Transverse colon (tissue), 4 donors: ENCODE data around the gene MAPK1IP1L. TPM values are rescaled to one million over a fixed set of nuclear protein-coding genes. Genes with fewer than 3 reads are reported as not detected.

ENCODE experiments used
- DNase-seq: peaks from one replicate; pipeline ENCODE4 v3.0.0-alpha.2; 2019
- H3K27ac ChIP-seq, 4 donors: fragments of 200-600 bp; sonication (generic); 2 replicates each; pipeline ENCODE4 v1.5.1; 2016 to 2018; ENCODE audit warnings: inconsistent platforms in 4 of 4
- H3K27me3 ChIP-seq: fragments of 200-600 bp; sonication (generic); 2 replicates; pipeline ENCODE4 v1.5.1; 2017; ENCODE audit warnings: inconsistent platforms
- H3K36me3 ChIP-seq, 4 donors: fragments of 200-600 bp; sonication (generic); 2 replicates each; pipeline ENCODE4 v1.5.1; 2017 to 2019; ENCODE audit warnings: inconsistent platforms in 4 of 4
- H3K4me1 ChIP-seq, 4 donors: fragments of 200-600 bp; sonication (generic); 2 replicates each; pipeline ENCODE4 v1.5.1; 2017 to 2020; ENCODE audit warnings: inconsistent platforms in 4 of 4
- H3K4me3 ChIP-seq, 4 donors: fragments of 200-600 bp; sonication (generic); 1 replicate in 1 of 4; 2 replicates in 3 of 4; pipeline versions ENCODE4 v1.5.1 to v1.6.1; 2017 to 2019; ENCODE audit warnings: inconsistent platforms in 4 of 4
- H3K9me3 ChIP-seq, 2 donors: fragments of 200-600 bp; sonication (generic); 2 replicates each; pipeline ENCODE4 v1.5.1; 2017 to 2019; ENCODE audit warnings: inconsistent platforms in 2 of 2
- EP300 ChIP-seq: sonication (generic); formaldehyde crosslinking; IDR thresholded peaks from one replicate; pipeline ENCODE4 v1.6.1; 2017; ENCODE audit warnings: antibody characterized with exemption, low read depth
- POLR2A ChIP-seq: fragments of 450-650 bp; IDR thresholded peaks from one replicate; pipeline ENCODE4 v1.6.1; 2016; ENCODE audit warnings: antibody characterized with exemption, mild to moderate bottlenecking, moderate library complexity
- POLR2AphosphoS5 ChIP-seq, 3 donors: sonication (generic); formaldehyde crosslinking; IDR thresholded peaks; one replicate each; pipeline ENCODE4 v1.6.1; 2016; ENCODE audit warnings: antibody characterized with exemption in 3 of 3
- WGBS, 2 donors: methylation state at CpG; one replicate each; pipeline ENCODE4 v1.1.5; 2018; ENCODE audit warnings: low coverage in 1 of 2; 5-methylcytosine and 5-hydroxymethylcytosine counted together
- in situ Hi-C, 4 donors: fragments of 200-750 bp; cut with MboI; loops; one replicate each; pipeline versions ENCODE4 v1.15.0 to v1.15.1; 2017; ENCODE audit warnings: low sequenced_read_pairs in 3 of 4, low pct_ligation_motif_present in 1 of 4, low pct_unique_long_range_greater_than_20kb in 1 of 4
- intact Hi-C: fragments of 100-400 bp; cut with DNase I; formaldehyde crosslinking; loops from one replicate; pipeline ENCODE4 v1.15.1; 2023; ENCODE audit warnings: low total_unique reads
- total RNA-seq, 4 donors: library from RNA; depleted of rRNA; stranded (reverse); fragments of >200 nt; gene quantifications; one replicate each; pipeline ENCODE4 v1.1.0, GENCODE V29; 2016
- TF ChIP-seq, protein P1 (sequence below), 5 experiments: fragments of 200-600 bp in 3 of 5; fragments of 450-650 bp in 2 of 5; sonication (generic) in 3 of 5; IDR thresholded peaks; 1 replicate in 2 of 5; 2 replicates in 3 of 5; pipeline ENCODE4 v1.5.1; 2016 to 2017; ENCODE audit warnings: antibody characterized with exemption in 5 of 5, inconsistent platforms in 3 of 5, mild to moderate bottlenecking in 2 of 5, moderate library complexity in 1 of 5

MAPK1IP1L gene
- total RNA-seq, 4 donors from 2014 or later, result 50.2 to 96.9 (median 57.6) TPM

DNA sequence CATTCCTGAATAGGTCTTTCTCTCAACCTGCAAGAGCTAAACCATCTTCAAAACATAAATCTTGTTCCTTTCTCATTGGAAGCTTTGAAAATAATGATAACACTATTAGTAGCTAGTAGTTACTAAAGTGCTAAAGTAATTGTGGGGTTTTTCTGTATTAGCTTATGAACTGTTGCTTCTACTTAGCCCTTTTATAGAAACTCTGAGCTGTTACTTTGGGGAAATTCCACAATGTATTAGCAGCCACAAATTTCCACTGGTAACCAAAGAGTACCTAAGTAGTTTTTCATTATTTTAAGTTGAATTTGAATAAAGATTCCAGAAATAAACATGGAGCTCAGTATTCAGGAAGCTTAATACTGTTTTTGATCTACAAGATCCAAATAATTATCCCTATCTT lies 6.4 kb upstream of the MAPK1IP1L start:
- TF ChIP-seq EP300, result no peak
- TF ChIP-seq, protein P1, sequence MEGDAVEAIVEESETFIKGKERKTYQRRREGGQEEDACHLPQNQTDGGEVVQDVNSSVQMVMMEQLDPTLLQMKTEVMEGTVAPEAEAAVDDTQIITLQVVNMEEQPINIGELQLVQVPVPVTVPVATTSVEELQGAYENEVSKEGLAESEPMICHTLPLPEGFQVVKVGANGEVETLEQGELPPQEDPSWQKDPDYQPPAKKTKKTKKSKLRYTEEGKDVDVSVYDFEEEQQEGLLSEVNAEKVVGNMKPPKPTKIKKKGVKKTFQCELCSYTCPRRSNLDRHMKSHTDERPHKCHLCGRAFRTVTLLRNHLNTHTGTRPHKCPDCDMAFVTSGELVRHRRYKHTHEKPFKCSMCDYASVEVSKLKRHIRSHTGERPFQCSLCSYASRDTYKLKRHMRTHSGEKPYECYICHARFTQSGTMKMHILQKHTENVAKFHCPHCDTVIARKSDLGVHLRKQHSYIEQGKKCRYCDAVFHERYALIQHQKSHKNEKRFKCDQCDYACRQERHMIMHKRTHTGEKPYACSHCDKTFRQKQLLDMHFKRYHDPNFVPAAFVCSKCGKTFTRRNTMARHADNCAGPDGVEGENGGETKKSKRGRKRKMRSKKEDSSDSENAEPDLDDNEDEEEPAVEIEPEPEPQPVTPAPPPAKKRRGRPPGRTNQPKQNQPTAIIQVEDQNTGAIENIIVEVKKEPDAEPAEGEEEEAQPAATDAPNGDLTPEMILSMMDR (IDR thresholded peaks at IDR 0.05), result no peak
- no peak for TF ChIP-seq POLR2A
- TF ChIP-seq POLR2AphosphoS5 (IDR thresholded peaks at IDR 0.05), result no peak
- H3K4me1 ChIP-seq, result peaks cover 0 to 4% (median 0%) of the 10 kb centered on the region in 4 donors

DNA sequence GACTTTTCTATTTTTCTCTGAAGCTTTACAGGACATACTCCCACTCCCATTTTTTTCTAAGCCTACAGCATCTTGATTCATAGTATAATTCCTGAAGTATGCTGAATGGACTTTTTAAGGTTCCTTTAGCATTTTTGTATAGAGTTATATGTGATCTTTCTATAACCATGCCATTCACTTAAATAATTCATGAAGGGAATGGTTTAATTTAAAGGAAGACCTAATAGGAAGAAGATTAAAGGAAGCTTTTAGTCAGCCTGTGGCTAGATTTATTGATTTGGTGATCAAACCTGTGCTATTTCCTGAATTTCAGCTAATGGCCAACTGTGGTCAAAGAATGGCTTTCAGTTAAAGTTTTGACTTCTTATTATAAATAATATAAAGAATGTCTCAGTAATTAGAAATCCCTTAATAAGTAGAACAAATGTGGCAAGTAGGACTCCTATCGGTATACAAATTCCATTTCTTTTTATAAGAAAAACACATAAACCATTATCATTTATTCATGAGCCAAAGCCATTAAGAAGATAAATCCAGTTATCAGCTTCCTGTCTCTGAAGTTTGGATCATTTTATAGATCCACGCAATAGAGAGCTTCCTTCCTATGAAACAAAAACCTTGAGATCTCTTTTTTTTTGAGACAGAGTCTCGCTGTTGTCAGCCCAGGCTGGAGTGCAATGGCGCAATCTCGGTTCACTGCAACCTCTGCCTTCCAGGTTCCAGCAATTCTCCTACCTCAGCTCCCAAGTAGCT lies 4.0 kb upstream of the MAPK1IP1L start:
- in situ Hi-C loops (no loop called here), intact Hi-C loops (no loop called here)
- Histone ChIP-seq H3K27ac (no peak overlapping the region), H3K36me3 (peaks cover 0 to 16% (median 7%) of the 10 kb centered on the region in 4 donors), H3K9me3 (no peaks in the 10 kb centered on the region), H3K27me3 (no peaks in the 10 kb centered on the region), H3K4me1 (peaks cover 0 to 12% (median 5%) of the 10 kb centered on the region in 4 donors), H3K4me3 (no peak overlapping the region)
- TF ChIP-seq POLR2A (no peak), EP300 (no peak), POLR2AphosphoS5 (IDR thresholded peaks at IDR 0.05) (no peak)
- TF ChIP-seq, protein P1 (IDR thresholded peaks at IDR 0.05), result no peak
- 93 to 98% methylated on average over 5 of the region's 5 CpGs for WGBS, 2 donors
- DNase-seq, result no peak

More for the DNA sequence above, 6.4 kb upstream of the MAPK1IP1L start:
- in situ Hi-C loops, result no loop called here
- intact Hi-C loops, result no loop called here
- DNase-seq, result no peak
- H3K27me3 ChIP-seq, result no peaks in the 10 kb centered on the region
- H3K9me3 ChIP-seq, result no peaks in the 10 kb centered on the region
- H3K36me3 ChIP-seq, result peaks cover 0 to 17% (median 7%) of the 10 kb centered on the region in 4 donors
- H3K4me3 ChIP-seq, result no peak overlapping the region
- H3K27ac ChIP-seq, result no peak overlapping the region

DNA sequence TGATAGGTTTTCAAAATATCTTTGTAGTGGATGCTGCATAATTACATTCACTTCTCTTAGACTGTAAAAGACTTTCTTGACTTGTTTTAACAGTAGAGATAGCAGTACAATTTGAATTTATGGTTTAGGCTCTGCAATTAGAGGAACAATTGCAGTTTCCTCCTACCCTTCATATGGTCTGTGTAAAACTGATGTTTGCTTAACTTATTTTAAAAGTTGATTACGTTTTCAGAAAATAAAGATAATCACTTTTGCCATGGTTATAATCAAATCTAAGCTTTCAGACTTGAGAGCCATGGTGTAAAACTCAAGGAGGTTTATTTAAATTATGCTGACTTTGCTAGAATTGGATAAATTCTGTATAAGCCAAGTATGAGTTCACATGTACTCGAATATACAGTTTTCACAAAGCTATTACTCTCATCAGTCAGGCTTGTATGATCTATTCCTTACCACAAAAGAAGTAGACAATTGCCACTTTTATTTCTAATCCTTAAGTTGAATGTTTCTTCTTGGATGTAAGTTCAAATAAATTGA lies 2.5 kb upstream of the MAPK1IP1L start:
- no peaks in the 10 kb centered on the region for H3K9me3 ChIP-seq
- no peak overlapping the region for H3K27ac ChIP-seq
- H3K36me3 ChIP-seq, result peaks cover 0 to 4% (median 1%) of the 10 kb centered on the region in 4 donors
- DNase-seq, result no peak
- intact Hi-C loops (no loop called here), in situ Hi-C loops (no loop called here)
- H3K4me1 ChIP-seq, result peaks cover 9 to 26% (median 18%) of the 10 kb centered on the region in 4 donors
- no peak overlapping the region for H3K4me3 ChIP-seq
- 60 to 65% methylated on average over 2 of the region's 2 CpGs for WGBS, 2 donors
- no peaks in the 10 kb centered on the region for H3K27me3 ChIP-seq
- no peak for TF ChIP-seq EP300
- no peak for TF ChIP-seq POLR2A
- no peak for TF ChIP-seq POLR2AphosphoS5 (IDR thresholded peaks at IDR 0.05)
- TF ChIP-seq, protein P1 (IDR thresholded peaks at IDR 0.05), result no peak

DNA sequence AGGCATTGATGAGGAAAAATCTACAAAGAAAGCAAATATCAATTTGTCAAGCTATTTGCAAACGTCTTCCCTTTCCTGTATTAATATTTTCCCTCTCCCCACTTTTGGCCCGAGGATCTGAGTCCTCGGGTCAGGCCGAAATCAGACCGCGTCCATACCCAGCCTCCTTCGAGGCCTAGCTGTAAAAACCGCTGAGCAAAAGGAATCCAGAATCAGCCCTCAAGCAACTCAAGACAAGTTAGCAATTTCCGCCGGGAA lies 353 bp upstream of the MAPK1IP1L start:
- 0 to 1% methylated on average over 7 to 10 of the region's 10 CpGs for WGBS, 2 donors
- Histone ChIP-seq H3K4me1 (peaks cover 9 to 46% (median 23%) of the 10 kb centered on the region in 4 donors), H3K27me3 (no peaks in the 10 kb centered on the region), H3K36me3 (no peaks in the 10 kb centered on the region), H3K4me3 (peak overlapping the region; percentile 6 to 94 (median 76)), H3K27ac (peak overlapping the region; percentile 97 to 100 (median 100)), H3K9me3 (no peaks in the 10 kb centered on the region)
- TF ChIP-seq, protein P1 (IDR thresholded peaks at IDR 0.05), result no peak
- TF ChIP-seq POLR2A, result no peak
- TF ChIP-seq EP300, result no peak
- no peak for TF ChIP-seq POLR2AphosphoS5 (IDR thresholded peaks at IDR 0.05)
- in situ Hi-C loops (no loop called here), intact Hi-C loops (no loop called here)
- DNase-seq, result no peak
